GM23338 (cell line): ENCODE measurements around the gene ADORA1. TPM values are rescaled to one million over a fixed set of nuclear protein-coding genes. Genes with fewer than 3 reads are reported as not detected.

ENCODE experiments used
- ATAC-seq: fragments of 200-7000 bp; cut with Tn5 transposase; 3 replicates; pipeline ENCODE4 v1.9.1; 2020
- DNase-seq: peaks from one replicate; pipeline ENCODE4 v3.0.0-alpha.2; 2015; ENCODE audit warnings: low spot score
- H2AFZ ChIP-seq: fragments of 200-600 bp; sonication (generic); 2 replicates; pipeline ENCODE4 v1.8.0; 2016; ENCODE audit warnings: antibody characterized with exemption, mild to moderate bottlenecking, moderate library complexity
- H3F3A ChIP-seq: fragments of 200-600 bp; sonication (generic); replicated peaks from 2 replicates; pipeline ENCODE4 v1.8.0; 2017; ENCODE audit warnings: antibody characterized with exemption, mixed run types, low read depth
- H3K27ac ChIP-seq: fragments of 200-600 bp; sonication (generic); 2 replicates; pipeline ENCODE4 v1.6.1; 2016; ENCODE audit warnings: low read depth
- H3K27me3 ChIP-seq: fragments of 200-600 bp; sonication (generic); 2 replicates; pipeline ENCODE4 v1.8.0; 2016; ENCODE audit warnings: mild to moderate bottlenecking, mixed run types, moderate library complexity; ENCODE audit not compliant: insufficient read depth
- H3K36me3 ChIP-seq: fragments of 200-600 bp; sonication (generic); 2 replicates; pipeline ENCODE4 v1.8.0; 2016; ENCODE audit warnings: mild to moderate bottlenecking; ENCODE audit not compliant: insufficient read depth
- H3K4me1 ChIP-seq: fragments of 200-600 bp; sonication (generic); 2 replicates; pipeline ENCODE4 v1.8.0; 2016; ENCODE audit warnings: mild to moderate bottlenecking, moderate library complexity; ENCODE audit not compliant: insufficient read depth
- H3K4me2 ChIP-seq: fragments of 200-600 bp; sonication (generic); 2 replicates; pipeline ENCODE4 v1.7.1; 2017; ENCODE audit warnings: mixed run types
- H3K4me3 ChIP-seq: fragments of 200-600 bp; sonication (generic); 2 replicates; pipeline ENCODE4 v1.6.1; 2016; ENCODE audit warnings: mixed run types
- H3K79me2 ChIP-seq: fragments of 200-600 bp; sonication (generic); replicated peaks from 2 replicates; pipeline ENCODE4 v1.8.0; 2017; ENCODE audit warnings: mild to moderate bottlenecking; ENCODE audit not compliant: insufficient read depth
- H3K9me2 ChIP-seq: fragments of 200-600 bp; sonication (generic); 2 replicates; pipeline ENCODE4 v1.8.0; 2017; ENCODE audit not compliant: insufficient read depth
- H4K20me1 ChIP-seq: fragments of 200-600 bp; sonication (generic); replicated peaks from 2 replicates; pipeline ENCODE4 v1.8.0; 2017; ENCODE audit warnings: mild to moderate bottlenecking; ENCODE audit not compliant: insufficient read depth
- H3K27ac Mint-ChIP-seq: 2 replicates; pipeline ENCODE4 v1.8.0; 2020; ENCODE audit warnings: inconsistent platforms, mild to moderate bottlenecking, moderate library complexity, mixed read lengths
- H3K27me3 Mint-ChIP-seq: 3 replicates; pipeline ENCODE4 v1.8.0; 2022; ENCODE audit warnings: low read depth, mild to moderate bottlenecking, moderate library complexity, mixed read lengths, inconsistent platforms; ENCODE audit not compliant: insufficient read depth, poor library complexity
- H3K36me3 Mint-ChIP-seq: 3 replicates; pipeline ENCODE4 v1.8.0; 2021; ENCODE audit warnings: low read depth, mild to moderate bottlenecking, inconsistent platforms, moderate library complexity, mixed read lengths
- H3K4me1 Mint-ChIP-seq: 3 replicates; pipeline ENCODE4 v1.8.0; 2020; ENCODE audit warnings: mild to moderate bottlenecking, inconsistent platforms, mixed read lengths
- H3K4me3 Mint-ChIP-seq: 3 replicates; pipeline ENCODE4 v1.8.0; 2021; ENCODE audit warnings: moderate library complexity, mild to moderate bottlenecking, inconsistent platforms, mixed read lengths
- H3K9me3 Mint-ChIP-seq: 3 replicates; pipeline ENCODE4 v1.8.0; 2020; ENCODE audit warnings: moderate library complexity, mild to moderate bottlenecking, inconsistent platforms, mixed read lengths
- CTCF ChIP-seq, 2 experiments: fragments of 200-600 bp in 1 of 2; sonication (generic) in 1 of 2; conservative IDR thresholded peaks; 2 replicates each; pipeline versions ENCODE4 v1.5.1 to v1.6.1; 2016 to 2017; ENCODE audit warnings: antibody characterized with exemption in 2 of 2, low read depth in 2 of 2, mild to moderate bottlenecking in 2 of 2, moderate library complexity in 1 of 2
- ETS1 ChIP-seq: IDR thresholded peaks from 2 replicates; pipeline ENCODE4 v1.6.1; 2016; ENCODE audit warnings: antibody characterized with exemption
- EZH2 ChIP-seq: fragments of 200-600 bp; sonication (generic); IDR thresholded peaks from one replicate; pipeline ENCODE4 v1.8.0; 2017; ENCODE audit warnings: antibody characterized with exemption, mild to moderate bottlenecking, low read depth; ENCODE audit not compliant: unreplicated experiment
- JUNB ChIP-seq: IDR thresholded peaks from one replicate; pipeline ENCODE4 v1.6.1; 2016; ENCODE audit warnings: antibody characterized with exemption; ENCODE audit not compliant: unreplicated experiment
- NANOG ChIP-seq: IDR thresholded peaks from 2 replicates; pipeline ENCODE4 v1.6.1; 2016; ENCODE audit warnings: antibody characterized with exemption, borderline replicate concordance
- STAT1 ChIP-seq: IDR thresholded peaks from one replicate; pipeline ENCODE4 v1.6.1; 2016; ENCODE audit warnings: antibody characterized with exemption; ENCODE audit not compliant: unreplicated experiment
- ZNF114 ChIP-seq: fragments of 250-450 bp; sonication (Bioruptor Pico); IDR thresholded peaks from 2 replicates; pipeline ENCODE4 v1.5.0; 2020; ENCODE audit warnings: mild to moderate bottlenecking, moderate library complexity
- ZNF331 ChIP-seq: fragments of 250-450 bp; sonication (Bioruptor Pico); IDR thresholded peaks from 2 replicates; pipeline ENCODE4 v1.5.0; 2020; ENCODE audit warnings: low read depth, mild to moderate bottlenecking, moderate library complexity
- ZNF462 ChIP-seq: fragments of 250-450 bp; sonication (Bioruptor Pico); IDR thresholded peaks from 2 replicates; pipeline ENCODE4 v1.5.0; 2020; ENCODE audit warnings: mild to moderate bottlenecking, moderate library complexity
- polyA plus RNA-seq: library from polyadenylated mRNA; unstranded; fragments of >200 nt; fragmentation: Nextera tagmentation; extraction: Ambion mirVana; gene quantifications from 2 replicates; pipeline ENCODE4 v1.2.1, GENCODE V29; 2016
- total RNA-seq: library from RNA; depleted of rRNA; stranded (reverse); fragments of >200 nt; shearing (Covaris generic); gene quantifications from 2 replicates; pipeline ENCODE4 v1.2.3, GENCODE V29; 2014

ADORA1 gene
- total and polyA plus RNA-seq, 2 experiments from 2014 or later, result 0.63 to 1.8 TPM

- no peak overlapping the region for H2AFZ ChIP-seq
- H3K79me2 ChIP-seq, result no peaks in the 10 kb centered on the region
- no peaks in the 10 kb centered on the region for H3F3A ChIP-seq
- Mint-ChIP-seq H3K4me1 (peaks cover 14% of the 10 kb centered on the region), H3K4me3 (no peak overlapping the region), H3K9me3 (no peaks in the 10 kb centered on the region; the same call in 2 of the 3 replicates), H3K36me3 (no peaks in the 10 kb centered on the region), H3K27ac (no peak overlapping the region), H3K27me3 (peaks cover 13% of the 10 kb centered on the region)
- no peak overlapping the region for H3K4me2 ChIP-seq
- no peak for ATAC-seq
- no peak overlapping the region for H3K27ac ChIP-seq
- no peaks in the 10 kb centered on the region for H3K36me3 ChIP-seq
- no peaks in the 10 kb centered on the region for H3K9me2 ChIP-seq
- peaks cover 5% of the 10 kb centered on the region for H3K4me1 ChIP-seq
- no peaks in the 10 kb centered on the region for H3K27me3 ChIP-seq
- no peak for TF ChIP-seq ETS1
- no peak for TF ChIP-seq CTCF (conservative IDR thresholded peaks at IDR 0.05; ENCODE audit: low read depth in 2 of 2)
- no peak for TF ChIP-seq JUNB
- no peak for TF ChIP-seq ZNF331 (CRISPR knock-in tag)
- no peak for TF ChIP-seq ZNF462
- no peak for TF ChIP-seq NANOG
- TF ChIP-seq ZNF114 (CRISPR knock-in tag), result no peak
- no peak for TF ChIP-seq EZH2
- TF ChIP-seq STAT1, result no peak
- no peaks in the 10 kb centered on the region for H4K20me1 ChIP-seq
- H3K4me3 ChIP-seq, result no peak overlapping the region
- no peak for DNase-seq
Observed at GRCh38 chr1:203211812-203212211, 84.3 kb downstream of the ADORA1 start.
